GM12801 (cell line): ENCODE data around the gene GFRAL.

Experiments
- CTCF ChIP-seq: IDR thresholded peaks from one replicate; pipeline ENCODE4 v1.5.1; 2011; ENCODE audit warnings: control low read depth; ENCODE audit not compliant: insufficient read length; ENCODE audit errors: extremely low read depth

The GFRAL gene

GRCh38 chr6:55433446-55434130, 106.3 kb downstream of the GFRAL start:
- no peak for TF ChIP-seq CTCF

DNA sequence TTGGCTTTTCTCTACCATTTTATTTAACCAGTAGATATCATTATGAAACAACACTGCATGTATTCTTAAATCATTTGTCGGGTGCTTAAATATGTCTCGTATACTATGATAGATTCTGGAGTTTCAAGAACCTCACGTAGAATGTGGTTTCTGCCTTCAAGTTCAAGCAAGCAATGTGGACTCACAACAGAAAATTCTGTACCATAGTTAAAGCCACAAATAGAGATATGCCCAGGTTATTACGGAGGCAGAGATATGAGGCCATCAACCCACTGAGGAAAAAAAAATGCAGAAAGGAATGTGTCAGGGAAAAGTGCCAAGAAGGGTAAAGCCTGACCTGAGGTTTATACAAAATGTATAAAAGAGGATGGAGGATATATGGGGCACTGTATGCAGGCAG, 109.9 kb downstream of the GFRAL start:
- no peak for TF ChIP-seq CTCF

DNA sequence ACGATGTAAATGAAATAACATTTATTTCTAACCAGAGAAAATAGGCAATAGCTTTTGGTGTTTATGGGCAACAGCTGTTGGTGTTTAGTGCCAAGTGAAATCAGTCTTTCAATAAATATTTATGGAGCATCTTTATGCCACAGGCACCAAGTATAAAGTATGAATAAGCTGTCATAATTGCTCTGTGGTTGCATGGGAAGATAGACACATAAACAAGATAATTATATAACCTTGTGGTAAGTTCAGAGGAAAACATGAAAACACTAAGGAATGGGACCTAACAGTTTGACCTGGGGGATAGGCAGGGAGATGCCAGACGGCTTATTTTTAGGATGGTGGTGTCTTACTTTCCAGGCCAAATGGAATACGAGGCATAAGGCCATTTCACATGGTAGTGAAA, 110.9 kb downstream of the GFRAL start:
- TF ChIP-seq CTCF: no peak

- TF ChIP-seq CTCF: no peak
These were observed 116.2 kb downstream of the GFRAL start for GRCh38 chr6:55443238-55444134.

DNA sequence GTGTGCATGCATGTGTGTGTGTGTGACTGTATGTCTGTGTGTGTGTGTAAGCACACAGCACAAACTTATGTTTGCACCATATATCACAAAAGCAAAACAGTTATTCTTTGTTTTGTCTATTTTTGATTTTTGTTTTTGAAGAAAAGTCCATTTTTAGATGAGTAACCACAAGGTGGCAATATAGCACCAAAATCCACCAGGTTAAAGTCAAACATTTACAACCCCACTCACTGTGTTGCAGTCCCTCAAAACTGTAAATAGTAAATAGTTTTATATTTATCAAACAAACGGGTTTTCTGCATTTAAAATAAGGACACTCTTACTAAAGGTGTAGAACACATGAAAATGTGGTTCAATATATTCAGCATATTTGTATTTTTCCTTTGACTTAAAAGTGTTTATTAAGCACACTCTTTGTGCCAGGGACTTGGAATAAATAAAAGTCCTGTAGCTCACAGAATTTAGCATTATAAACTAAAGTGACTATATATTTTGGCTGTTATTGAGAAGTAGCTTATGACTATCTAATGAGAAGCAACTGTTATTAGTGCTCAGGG, 118.5 kb downstream of the GFRAL start:
- TF ChIP-seq CTCF: no peak

GRCh38 chr6:55447891-55448290, 120.6 kb downstream of the GFRAL start:
- TF ChIP-seq CTCF: no peak

GRCh38 chr6:55448451-55448850, 121.2 kb downstream of the GFRAL start:
- no peak for TF ChIP-seq CTCF
